Endothelial cell of umbilical vein (primary cell): ENCODE measurements around the gene ACADVL. TPM values are rescaled to one million over a fixed set of nuclear protein-coding genes. Genes with fewer than 3 reads are reported as not detected.

Experiments used
- BruUV-seq: library from RNA; stranded (reverse); fragments of 400-500 nt; replicated peaks from 2 replicates; lab custom pipeline; 2021; lab: Mats Ljungman, UMichigan
- CTCF ChIA-PET: fragments of 300-600, 350-600 bp; sonication (Branson Sonifier 250); formaldehyde crosslinking; loops from one replicate; lab custom pipeline; 2021; ENCODE audit warnings: antibody characterized with exemption, inconsistent platforms; lab: Charles Lee
- POLR2A ChIA-PET: fragments of 300-600, 350-600 bp; sonication (Branson Sonifier 250); formaldehyde crosslinking; loops from one replicate; lab custom pipeline; 2021; ENCODE audit warnings: antibody characterized with exemption, inconsistent platforms; lab: Charles Lee
- DNase-seq: peaks from one replicate; pipeline ENCODE4 v3.0.0-alpha.2; 2011; ENCODE audit warnings: low read depth, low spot score
- FAIRE-seq: peaks from 2 replicates; lab custom pipeline; 2011; peaks lifted over from hg19 to GRCh38; lab: Jason Lieb, UNC
- H2AFZ ChIP-seq: 2 replicates; pipeline ENCODE4 v1.6.0; 2012; ENCODE audit warnings: low read depth, low read length, control low read depth, inconsistent platforms
- H3K27ac ChIP-seq: 2 replicates; pipeline ENCODE4 v1.5.1; 2011; ENCODE audit warnings: low read depth, mild to moderate bottlenecking, control low read depth, low read length, moderate library complexity; ENCODE audit not compliant: insufficient read depth
- H3K27me3 ChIP-seq, 2 experiments: 2 replicates each; pipeline versions ENCODE4 v1.6.0 to v1.6.1; 2011; ENCODE audit warnings: low read length in 2 of 2, mixed read lengths in 1 of 2; ENCODE audit not compliant: control insufficient read depth in 2 of 2, insufficient read depth in 2 of 2
- H3K36me3 ChIP-seq, 2 experiments: 2 replicates in 1 of 2; 3 replicates in 1 of 2; pipeline ENCODE4 v1.5.1; 2011; ENCODE audit warnings: low read length in 2 of 2, mild to moderate bottlenecking in 1 of 2, moderate library complexity in 1 of 2; ENCODE audit not compliant: control insufficient read depth in 2 of 2, insufficient read depth in 2 of 2; ENCODE audit errors: extremely low read depth in 1 of 2
- H3K4me1 ChIP-seq: 3 replicates; pipeline ENCODE4 v1.5.1; 2011; ENCODE audit warnings: mild to moderate bottlenecking, low read length; ENCODE audit not compliant: control insufficient read depth, insufficient read depth; ENCODE audit errors: extremely low read depth
- H3K4me2 ChIP-seq: 2 replicates; pipeline ENCODE4 v1.6.1; 2011; ENCODE audit warnings: low read length, control low read depth, mixed read lengths; ENCODE audit not compliant: insufficient read depth
- H3K4me3 ChIP-seq, 3 experiments: fragments of 200-600 bp in 1 of 3; sonication (generic), shearing (Covaris generic) in 1 of 3; replicated peaks in 1 of 3; 2 replicates each; pipeline ENCODE4 v1.5.1; 2011 to 2016; ENCODE audit warnings: control low read depth in 3 of 3, low read length in 3 of 3, mild to moderate bottlenecking in 2 of 3, inconsistent platforms in 1 of 3, low read depth in 1 of 3, moderate library complexity in 1 of 3; ENCODE audit not compliant: insufficient read depth in 1 of 3
- H3K79me2 ChIP-seq: 2 replicates; pipeline ENCODE4 v1.6.0; 2012; ENCODE audit warnings: low read length, inconsistent platforms; ENCODE audit not compliant: control insufficient read depth, insufficient read depth
- H3K9ac ChIP-seq: replicated peaks from 2 replicates; pipeline ENCODE3; 2011; ENCODE audit warnings: low read length, control low read depth; ENCODE audit not compliant: insufficient read depth; ENCODE audit errors: extremely low read depth
- H3K9me1 ChIP-seq: replicated peaks from 3 replicates; pipeline ENCODE4 v1.6.0; 2011; ENCODE audit warnings: mild to moderate bottlenecking, low read length; ENCODE audit not compliant: control insufficient read depth, insufficient read depth; ENCODE audit errors: extremely low read depth
- H3K9me3 ChIP-seq: replicated peaks from 2 replicates; pipeline ENCODE4 v1.5.1; 2012; ENCODE audit warnings: low read length, inconsistent platforms; ENCODE audit not compliant: control insufficient read depth, insufficient read depth
- H4K20me1 ChIP-seq: replicated peaks from 2 replicates; pipeline ENCODE3; 2011; ENCODE audit warnings: mild to moderate bottlenecking, low read length; ENCODE audit not compliant: control insufficient read depth, insufficient read depth; ENCODE audit errors: extremely low read depth
- CTCF ChIP-seq, 2 donors: IDR thresholded peaks; 1 replicate in 1 of 2; 2 replicates in 1 of 2; pipeline ENCODE4 v1.5.1; 2011; ENCODE audit warnings: low read length in 2 of 2, mild to moderate bottlenecking in 2 of 2, moderate library complexity in 2 of 2, control low read depth in 1 of 2, inconsistent platforms in 1 of 2, low read depth in 1 of 2; ENCODE audit not compliant: insufficient read depth in 1 of 2; ENCODE audit errors: extremely low read depth in 1 of 2
- EZH2 ChIP-seq: IDR thresholded peaks from 2 replicates; pipeline ENCODE4 v1.6.1; 2012; ENCODE audit warnings: borderline replicate concordance, low read depth, mild to moderate bottlenecking, moderate library complexity, low read length, inconsistent platforms; ENCODE audit not compliant: severe bottlenecking
- FOS ChIP-seq: IDR thresholded peaks from 2 replicates; pipeline ENCODE4 v1.6.1; 2011; ENCODE audit warnings: mild to moderate bottlenecking, low read length, moderate library complexity, borderline replicate concordance; ENCODE audit not compliant: insufficient read depth
- GATA2 ChIP-seq: IDR thresholded peaks from 2 replicates; pipeline ENCODE4 v1.7.0; 2011; ENCODE audit warnings: low read depth, mild to moderate bottlenecking, moderate library complexity, mixed read lengths, low read length; ENCODE audit not compliant: insufficient read length, insufficient read depth
- JUN ChIP-seq: IDR thresholded peaks from 2 replicates; pipeline ENCODE4 v1.6.1; 2011; ENCODE audit warnings: borderline replicate concordance, low read depth; ENCODE audit not compliant: insufficient read length, insufficient read depth
- MAX ChIP-seq: IDR thresholded peaks from 2 replicates; pipeline ENCODE4 v1.6.1; 2011; ENCODE audit not compliant: insufficient read depth, insufficient read length
- MYC ChIP-seq: IDR thresholded peaks from one replicate; pipeline ENCODE4 v1.6.1; 2011; ENCODE audit warnings: mild to moderate bottlenecking, low read depth, low read length
- POLR2A ChIP-seq: IDR thresholded peaks from 2 replicates; pipeline ENCODE4 v1.6.1; 2012; ENCODE audit warnings: low read depth, mild to moderate bottlenecking, control low read depth, low read length
- POLR2AphosphoS5 ChIP-seq: IDR thresholded peaks from 2 replicates; pipeline ENCODE4 v1.6.1; 2012; ENCODE audit warnings: low read depth, mild to moderate bottlenecking, control low read depth, low read length, moderate library complexity; ENCODE audit not compliant: insufficient read depth
- dilution Hi-C: fragments of 300-500 bp; cut with MboI; formaldehyde crosslinking; loops from one replicate; pipeline ENCODE4 v1.15.0; 2019; ENCODE audit warnings: low sequenced_read_pairs; ENCODE audit not compliant: extremely low pct_ligation_motif_present
- intact Hi-C: fragments of 100-400 bp; cut with micrococcal nuclease; formaldehyde crosslinking; loops from one replicate; pipeline ENCODE4 v1.10.0; 2022
- polyA plus RNA-seq, 4 experiments: library from polyadenylated mRNA; depleted of rRNA in 3 of 4; stranded (reverse) in 3 of 4; unstranded in 1 of 4; fragments of >200 nt; gene quantifications; 2 replicates each; pipeline versions ENCODE4 v1.2.1 to v1.2.3, GENCODE V29; 2011 to 2012; ENCODE audit warnings: missing spikeins in 1 of 4
- total RNA-seq: library from RNA; stranded (reverse); gene quantifications from 2 replicates; pipeline ENCODE4 v1.2.3, GENCODE V29; 2021

The ACADVL gene
- total and polyA plus RNA-seq, 2 donors (not counting 3 experiments of a cell fraction or from before 2014, with no cell fraction given) = 308 to 376 TPM

- no peak for TF ChIP-seq EZH2
- no peak for TF ChIP-seq MAX
- no peak for TF ChIP-seq POLR2AphosphoS5
- TF ChIP-seq GATA2 = no peak
- TF ChIP-seq MYC = no peak
- TF ChIP-seq JUN = no peak
- TF ChIP-seq FOS = no peak
- TF ChIP-seq POLR2A = no peak
- no peak for TF ChIP-seq CTCF (IDR thresholded peaks at IDR 0.05; ENCODE audit: extremely low read depth in 1 of 2, insufficient read depth in 1 of 2, low read depth in 1 of 2, low read length in 2 of 2)
- FAIRE-seq (no peak), DNase-seq (no peak)
- H3K4me1 ChIP-seq = peaks cover 6% of the 10 kb centered on the region
- no peaks in the 10 kb centered on the region for H3K9me1 ChIP-seq
- H3K9ac ChIP-seq = no peak overlapping the region
- H4K20me1 ChIP-seq = no peaks in the 10 kb centered on the region
- dilution Hi-C loops (no loop called here), intact Hi-C loops (no loop called here)
- no peaks in the 10 kb centered on the region for H3K9me3 ChIP-seq
- H3K27ac ChIP-seq = no peak overlapping the region
- peaks cover 3 to 18% of the 10 kb centered on the region in 2 experiments for H3K36me3 ChIP-seq
- BruUV-seq = no TSS peak
- H3K4me3 ChIP-seq = no peak overlapping the region
- H3K4me2 ChIP-seq = no peak overlapping the region
- H3K79me2 ChIP-seq = no peaks in the 10 kb centered on the region
- CTCF ChIA-PET = no interaction called here
- H2AFZ ChIP-seq = no peak overlapping the region
- POLR2A ChIA-PET = no interaction called here
- no peaks in the 10 kb centered on the region for H3K27me3 ChIP-seq
Measured at GRCh38 chr17:7203391-7203790, 16.3 kb upstream of the ACADVL start.
